ENCODE measurements around the gene FTCDNL1. TPM values are rescaled to one million over a fixed set of nuclear protein-coding genes. Genes with fewer than 3 reads are reported as not detected.

The FTCDNL1 gene
- polyA plus RNA-seq, 1 donor (not counting 4 experiments of a cell fraction or from before 2014, with no cell fraction given), result 0.96 TPM

DNA sequence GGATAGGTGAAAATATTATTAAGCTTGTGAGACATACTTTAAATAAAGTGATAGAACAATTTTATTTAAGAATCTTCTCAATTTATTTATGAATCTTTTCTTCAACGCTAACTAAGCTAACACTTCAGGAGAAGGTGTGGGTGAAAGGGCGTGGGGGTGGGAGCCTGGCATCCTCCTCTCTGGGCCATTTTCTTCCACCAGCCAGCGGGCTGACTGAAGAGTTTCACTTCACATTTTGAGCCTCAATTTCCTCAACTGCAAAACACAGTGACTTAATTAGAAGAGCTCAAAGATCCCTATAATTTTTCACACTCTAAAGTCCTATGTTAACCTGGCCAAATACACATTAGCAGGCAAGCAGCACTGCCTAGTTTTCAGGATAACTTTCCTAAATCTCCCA lies 94.8 kb downstream of the FTCDNL1 start:
- no peak for DNase-seq (ENCODE audit: low read depth, low spot score)
- Histone ChIP-seq H4K20me1 (ENCODE audit: control insufficient read depth, extremely low read depth, insufficient read depth, low read length) (no peaks in the 10 kb centered on the region), H2AFZ (ENCODE audit: control insufficient read depth, low read length) (no peak overlapping the region), H3K9me1 (ENCODE audit: control insufficient read depth, extremely low read depth, insufficient read depth, low read length) (no peaks in the 10 kb centered on the region), H3K27ac (ENCODE audit: control insufficient read depth, insufficient read depth, low read length) (no peak overlapping the region), H3K9ac (ENCODE audit: control insufficient read depth, extremely low read depth, insufficient read depth, low read length) (no peak overlapping the region), H3K9me3 (ENCODE audit: control insufficient read depth, low read depth, low read length) (no peaks in the 10 kb centered on the region), H3K4me3 (ENCODE audit: control insufficient read depth in 2 of 3, extremely low read depth in 1 of 3, insufficient read depth in 2 of 3, low read depth in 1 of 3, low read length in 3 of 3) (no peak overlapping the region), H3K36me3 (ENCODE audit: control insufficient read depth in 2 of 2, extremely low read depth in 1 of 2, insufficient read depth in 2 of 2, low read length in 2 of 2) (no peaks in the 10 kb centered on the region), H3K4me2 (ENCODE audit: control insufficient read depth, extremely low read depth, insufficient read depth, low read depth, low read length) (no peak overlapping the region), H3K27me3 (ENCODE audit: control insufficient read depth, extremely low read depth, insufficient read depth, low read length) (peaks cover 6% of the 10 kb centered on the region), H3K79me2 (ENCODE audit: control insufficient read depth, insufficient read depth, low read length) (no peaks in the 10 kb centered on the region), H3K4me1 (ENCODE audit: control insufficient read depth, extremely low read depth, insufficient read depth, low read length) (no peaks in the 10 kb centered on the region)
- no peak for FAIRE-seq
- dilution Hi-C loops (cut with MboI; ENCODE audit: extremely low pct_ligation_motif_present, low sequenced_read_pairs), result no loop called here
- no peak for TF ChIP-seq EZH2 (IDR thresholded peaks at IDR 0.05; ENCODE audit: low read length)
- TF ChIP-seq, protein P1, sequence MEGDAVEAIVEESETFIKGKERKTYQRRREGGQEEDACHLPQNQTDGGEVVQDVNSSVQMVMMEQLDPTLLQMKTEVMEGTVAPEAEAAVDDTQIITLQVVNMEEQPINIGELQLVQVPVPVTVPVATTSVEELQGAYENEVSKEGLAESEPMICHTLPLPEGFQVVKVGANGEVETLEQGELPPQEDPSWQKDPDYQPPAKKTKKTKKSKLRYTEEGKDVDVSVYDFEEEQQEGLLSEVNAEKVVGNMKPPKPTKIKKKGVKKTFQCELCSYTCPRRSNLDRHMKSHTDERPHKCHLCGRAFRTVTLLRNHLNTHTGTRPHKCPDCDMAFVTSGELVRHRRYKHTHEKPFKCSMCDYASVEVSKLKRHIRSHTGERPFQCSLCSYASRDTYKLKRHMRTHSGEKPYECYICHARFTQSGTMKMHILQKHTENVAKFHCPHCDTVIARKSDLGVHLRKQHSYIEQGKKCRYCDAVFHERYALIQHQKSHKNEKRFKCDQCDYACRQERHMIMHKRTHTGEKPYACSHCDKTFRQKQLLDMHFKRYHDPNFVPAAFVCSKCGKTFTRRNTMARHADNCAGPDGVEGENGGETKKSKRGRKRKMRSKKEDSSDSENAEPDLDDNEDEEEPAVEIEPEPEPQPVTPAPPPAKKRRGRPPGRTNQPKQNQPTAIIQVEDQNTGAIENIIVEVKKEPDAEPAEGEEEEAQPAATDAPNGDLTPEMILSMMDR (optimal IDR thresholded peaks at IDR 0.05 in 1 of 3, IDR thresholded peaks at IDR 0.05 in 1 of 3, conservative IDR thresholded peaks at IDR 0.05 in 1 of 3; ENCODE audit: extremely low read depth in 1 of 3, insufficient read depth in 2 of 3, low read length in 3 of 3), result no peak

DNA sequence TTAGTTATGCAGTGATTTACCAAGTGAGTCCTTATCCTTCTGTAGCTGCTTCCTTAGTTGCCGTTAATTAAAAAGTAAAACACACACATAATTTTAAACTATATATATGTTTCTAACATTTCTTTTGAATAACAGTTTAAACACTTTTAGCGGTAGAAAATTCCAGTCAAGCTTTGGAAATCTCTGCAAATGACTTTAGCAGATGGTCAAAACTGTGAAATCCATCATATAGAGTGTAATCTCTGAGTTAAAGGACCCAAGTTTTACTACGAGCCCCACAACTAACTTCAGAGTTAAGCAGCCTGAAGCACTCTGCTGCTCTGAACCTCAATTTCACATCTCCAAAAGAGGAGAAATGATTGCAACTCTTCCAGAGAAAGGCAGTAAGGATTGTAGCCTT lies 96.2 kb downstream of the FTCDNL1 start:
- TF ChIP-seq EZH2 (IDR thresholded peaks at IDR 0.05; ENCODE audit: low read length), result no peak
- TF ChIP-seq, protein P1 (optimal IDR thresholded peaks at IDR 0.05 in 1 of 3, IDR thresholded peaks at IDR 0.05 in 1 of 3, conservative IDR thresholded peaks at IDR 0.05 in 1 of 3; ENCODE audit: extremely low read depth in 1 of 3, insufficient read depth in 2 of 3, low read length in 3 of 3), result no peak
- no peak overlapping the region for H3K4me3 ChIP-seq (ENCODE audit: control insufficient read depth in 2 of 3, extremely low read depth in 1 of 3, insufficient read depth in 2 of 3, low read depth in 1 of 3, low read length in 3 of 3)
- H3K36me3 ChIP-seq (ENCODE audit: control insufficient read depth in 2 of 2, extremely low read depth in 1 of 2, insufficient read depth in 2 of 2, low read length in 2 of 2), result no peaks in the 10 kb centered on the region
- H3K9ac ChIP-seq (ENCODE audit: control insufficient read depth, extremely low read depth, insufficient read depth, low read length), result no peak overlapping the region
- H4K20me1 ChIP-seq (ENCODE audit: control insufficient read depth, extremely low read depth, insufficient read depth, low read length), result no peaks in the 10 kb centered on the region
- no peaks in the 10 kb centered on the region for H3K4me1 ChIP-seq (ENCODE audit: control insufficient read depth, extremely low read depth, insufficient read depth, low read length)
- DNase-seq (ENCODE audit: low read depth, low spot score) (no peak), FAIRE-seq (no peak)
- H3K27ac ChIP-seq (ENCODE audit: control insufficient read depth, insufficient read depth, low read length), result no peak overlapping the region
- H2AFZ ChIP-seq (ENCODE audit: control insufficient read depth, low read length), result no peak overlapping the region
- H3K9me1 ChIP-seq (ENCODE audit: control insufficient read depth, extremely low read depth, insufficient read depth, low read length), result no peaks in the 10 kb centered on the region
- no peaks in the 10 kb centered on the region for H3K79me2 ChIP-seq (ENCODE audit: control insufficient read depth, insufficient read depth, low read length)
- dilution Hi-C loops (cut with MboI; ENCODE audit: extremely low pct_ligation_motif_present, low sequenced_read_pairs), result no loop called here
- peaks cover 8% of the 10 kb centered on the region for H3K27me3 ChIP-seq (ENCODE audit: control insufficient read depth, extremely low read depth, insufficient read depth, low read length)
- H3K4me2 ChIP-seq (ENCODE audit: control insufficient read depth, extremely low read depth, insufficient read depth, low read depth, low read length), result no peak overlapping the region
- H3K9me3 ChIP-seq (ENCODE audit: control insufficient read depth, low read depth, low read length), result no peaks in the 10 kb centered on the region
